CD4-positive, CD25-positive, alpha-beta regulatory T cell (primary cell): ENCODE measurements around the gene RBM10. TPM values are rescaled to one million over a fixed set of nuclear protein-coding genes. Genes with fewer than 3 reads are reported as not detected.

ENCODE experiments used
- ATAC-seq, 2 donors: fragments of 150-1000 bp; cut with Tn5 transposase; one replicate each; pipeline ENCODE4 v1.10.0; 2021; ENCODE audit warnings: low read depth in 2 of 2, moderate number of reproducible peaks in 2 of 2, moderate library complexity in 1 of 2
- DNase-seq, 3 donors: peaks; one replicate each; pipeline versions ENCODE4 v3.0.0 to v3.0.0-alpha.2; 2012 to 2022; ENCODE audit warnings: mixed read lengths in 1 of 3
- H3K27ac ChIP-seq: one replicate; pipeline ENCODE4 v1.7.0; 2013; ENCODE audit warnings: mild to moderate bottlenecking, low read length; ENCODE audit not compliant: insufficient read depth, poor library complexity, severe bottlenecking
- H3K27me3 ChIP-seq: one replicate; pipeline ENCODE4 v1.7.0; 2013; ENCODE audit warnings: low read length; ENCODE audit not compliant: control insufficient read depth, insufficient read depth
- H3K36me3 ChIP-seq: one replicate; pipeline ENCODE4 v1.7.0; 2013; ENCODE audit warnings: mild to moderate bottlenecking, low read length, moderate library complexity; ENCODE audit not compliant: control insufficient read depth, insufficient read depth
- H3K4me1 ChIP-seq: 2 replicates; pipeline ENCODE4 v1.7.0; 2013; ENCODE audit warnings: mild to moderate bottlenecking, low read length; ENCODE audit not compliant: insufficient read depth, control insufficient read depth, poor library complexity, severe bottlenecking
- H3K4me3 ChIP-seq: one replicate; pipeline ENCODE4 v1.7.0; 2013; ENCODE audit warnings: low read depth, mild to moderate bottlenecking, low read length, moderate library complexity
- H3K9me3 ChIP-seq, 2 experiments: 1 replicate in 1 of 2; 2 replicates in 1 of 2; pipeline ENCODE4 v1.7.0; 2013; ENCODE audit warnings: low read length in 2 of 2, mild to moderate bottlenecking in 1 of 2, moderate library complexity in 1 of 2; ENCODE audit not compliant: control insufficient read depth in 2 of 2
- H3K27ac Mint-ChIP-seq, 3 donors: one replicate each; pipeline ENCODE4 v1.8.0; 2020 to 2022; ENCODE audit warnings: mild to moderate bottlenecking in 3 of 3, mixed read lengths in 3 of 3, moderate library complexity in 2 of 3
- H3K27me3 Mint-ChIP-seq: one replicate; pipeline ENCODE4 v1.8.0; 2022; ENCODE audit warnings: mild to moderate bottlenecking, mixed read lengths
- H3K36me3 Mint-ChIP-seq: one replicate; pipeline ENCODE4 v1.8.0; 2020; ENCODE audit warnings: mixed read lengths
- H3K4me1 Mint-ChIP-seq, 4 donors: one replicate each; pipeline ENCODE4 v1.8.0; 2020 to 2022; ENCODE audit warnings: mixed read lengths in 4 of 4, mild to moderate bottlenecking in 1 of 4
- H3K4me3 Mint-ChIP-seq, 4 donors: one replicate each; pipeline ENCODE4 v1.8.0; 2020 to 2022; ENCODE audit warnings: mild to moderate bottlenecking in 4 of 4, mixed read lengths in 4 of 4, moderate library complexity in 3 of 4
- H3K9me3 Mint-ChIP-seq, 7 donors: one replicate each; pipeline ENCODE4 v1.8.0; 2020 to 2022; ENCODE audit warnings: mixed read lengths in 7 of 7, mild to moderate bottlenecking in 3 of 7, moderate library complexity in 2 of 7
- polyA plus RNA-seq, 4 donors: library from polyadenylated mRNA; unstranded; fragments of 300-500 nt; fragmentation: Illumina TruSeq; gene quantifications; one replicate each; pipeline ENCODE4 v1.2.3, GENCODE V29; 2021
- total RNA-seq: library from RNA; stranded (reverse); gene quantifications from one replicate; pipeline ENCODE4 v1.2.3, GENCODE V29; 2022

Gene RBM10
- total and polyA plus RNA-seq, 5 donors from 2014 or later: 17.9 to 37.6 (median 22.5) TPM

GRCh38 chrX:47190445-47191269, 45.6 kb downstream of the RBM10 start:
- H3K27me3 Mint-ChIP-seq: no peaks in the 10 kb centered on the region
- DNase-seq (peak; percentile 66 to 93 (median 82)), ATAC-seq (peak; percentile 78 to 80)
- H3K9me3 Mint-ChIP-seq: no peaks in the 10 kb centered on the region
- H3K4me1 Mint-ChIP-seq: peaks cover 3 to 49% (median 26%) of the 10 kb centered on the region in 4 donors
- H3K9me3 ChIP-seq: no peaks in the 10 kb centered on the region
- peaks cover 11% of the 10 kb centered on the region for H3K36me3 ChIP-seq
- H3K4me3 Mint-ChIP-seq: peak overlapping the region; percentile 89 to 95 (median 92)
- peaks cover 36% of the 10 kb centered on the region for H3K4me1 ChIP-seq
- H3K4me3 ChIP-seq: peak overlapping the region; percentile 68
- peak overlapping the region; percentile 78 for H3K27ac ChIP-seq
- no peaks in the 10 kb centered on the region for H3K27me3 ChIP-seq
- H3K36me3 Mint-ChIP-seq: peaks cover 4% of the 10 kb centered on the region
- H3K27ac Mint-ChIP-seq: peak overlapping the region; percentile 90 to 96 (median 90)

- DNase-seq (peak; percentile 22 to 76 (median 54)), ATAC-seq (peak in 1 of 2 donors; percentile 7)
- Histone ChIP-seq H3K27ac (peak overlapping the region; percentile 78), H3K9me3 (no peaks in the 10 kb centered on the region), H3K4me3 (peak overlapping the region; percentile 68), H3K4me1 (peaks cover 42% of the 10 kb centered on the region), H3K36me3 (peaks cover 4% of the 10 kb centered on the region), H3K27me3 (no peaks in the 10 kb centered on the region)
- Mint-ChIP-seq H3K27me3 (no peaks in the 10 kb centered on the region), H3K27ac (peak overlapping the region; percentile 90 to 96 (median 90)), H3K36me3 (peaks cover 8% of the 10 kb centered on the region), H3K4me3 (peak overlapping the region; percentile 89 to 95 (median 92)), H3K9me3 (peaks cover 0 to 1% (median 0%) of the 10 kb centered on the region in 7 donors), H3K4me1 (peaks cover 8 to 56% (median 28%) of the 10 kb centered on the region in 4 donors)
Observed at GRCh38 chrX:47191331-47191730, 46.3 kb downstream of the RBM10 start.

- H3K27me3 ChIP-seq: no peaks in the 10 kb centered on the region
- H3K27ac Mint-ChIP-seq: peak overlapping the region in 2 of 3 donors; percentile 90 to 96
- no peaks in the 10 kb centered on the region for H3K27me3 Mint-ChIP-seq
- H3K9me3 Mint-ChIP-seq: peaks cover 0 to 1% (median 0%) of the 10 kb centered on the region in 7 donors
- H3K27ac ChIP-seq: peak overlapping the region; percentile 78
- peaks cover 13% of the 10 kb centered on the region for H3K36me3 Mint-ChIP-seq
- peak overlapping the region; percentile 89 to 95 (median 92) for H3K4me3 Mint-ChIP-seq
- peaks cover 2% of the 10 kb centered on the region for H3K36me3 ChIP-seq
- DNase-seq: no peak
- H3K4me1 Mint-ChIP-seq: peaks cover 8 to 62% (median 33%) of the 10 kb centered on the region in 4 donors
- peak overlapping the region; percentile 68 for H3K4me3 ChIP-seq
- peaks cover 48% of the 10 kb centered on the region for H3K4me1 ChIP-seq
- no peak for ATAC-seq
- no peaks in the 10 kb centered on the region for H3K9me3 ChIP-seq
Observed at GRCh38 chrX:47191806-47192401, 46.9 kb downstream of the RBM10 start.

- no peaks in the 10 kb centered on the region for H3K9me3 ChIP-seq
- peak within 1 kb of the TSS; percentile 92 for H3K4me3 ChIP-seq
- H3K4me1 ChIP-seq: peaks cover 60% of the 10 kb centered on the region
- Mint-ChIP-seq H3K36me3 (peaks cover 23% of the 10 kb centered on the region), H3K4me3 (peak within 1 kb of the TSS; percentile 89 to 100 (median 100)), H3K27me3 (no peaks in the 10 kb centered on the region), H3K27ac (peak within 1 kb of the TSS; percentile 96 to 100 (median 99)), H3K9me3 (peaks cover 0 to 1% (median 0%) of the 10 kb centered on the region in 7 donors), H3K4me1 (peaks cover 8 to 79% (median 32%) of the 10 kb centered on the region in 4 donors)
- H3K27ac ChIP-seq: peak within 1 kb of the TSS; percentile 89
- no peaks in the 10 kb centered on the region for H3K27me3 ChIP-seq
- ATAC-seq (peak; percentile 76 to 81), DNase-seq (peak; percentile 87 to 98 (median 97))
- peaks cover 8% of the 10 kb centered on the region for H3K36me3 ChIP-seq
Observed at GRCh38 chrX:47193475-47194193, 48.6 kb downstream of the RBM10 start, which contains the start of gene UBA1. TSS of gene UBA1 (plus strand) at chrX:47193829. CDS start at chrX:47198803, 4,974 bp downstream.

- H3K4me1 Mint-ChIP-seq: peaks cover 8 to 82% (median 32%) of the 10 kb centered on the region in 4 donors
- no peak for ATAC-seq
Observed at GRCh38 chrX:47194194-47194787, 49.3 kb downstream of the RBM10 start.

GRCh38 chrX:47196098-47196497, 51.1 kb downstream of the RBM10 start:
- H3K27me3 Mint-ChIP-seq: no peaks in the 10 kb centered on the region
- H3K4me1 Mint-ChIP-seq: peaks cover 4 to 82% (median 28%) of the 10 kb centered on the region in 4 donors
- H3K4me3 Mint-ChIP-seq: peak overlapping the region; percentile 89 to 100 (median 96)
- no peak for DNase-seq
- Histone ChIP-seq H3K4me3 (peak overlapping the region; percentile 55), H3K9me3 (no peaks in the 10 kb centered on the region), H3K4me1 (peaks cover 56% of the 10 kb centered on the region), H3K27ac (peak overlapping the region; percentile 33), H3K36me3 (peaks cover 30% of the 10 kb centered on the region), H3K27me3 (no peaks in the 10 kb centered on the region)
- H3K27ac Mint-ChIP-seq: peak overlapping the region; percentile 66 to 96 (median 89)
- no peak for ATAC-seq
- peaks cover 0 to 1% (median 0%) of the 10 kb centered on the region in 7 donors for H3K9me3 Mint-ChIP-seq
- peaks cover 42% of the 10 kb centered on the region for H3K36me3 Mint-ChIP-seq

More at GRCh38 chrX:47194194-47194787, 49.3 kb downstream of the RBM10 start:
- Histone ChIP-seq H3K36me3 (peaks cover 15% of the 10 kb centered on the region), H3K4me1 (peaks cover 60% of the 10 kb centered on the region), H3K27ac (peak overlapping the region; percentile 89), H3K27me3 (no peaks in the 10 kb centered on the region), H3K4me3 (peak overlapping the region; percentile 92), H3K9me3 (no peaks in the 10 kb centered on the region)
- H3K36me3 Mint-ChIP-seq: peaks cover 29% of the 10 kb centered on the region
- no peaks in the 10 kb centered on the region for H3K27me3 Mint-ChIP-seq
- peaks cover 0 to 1% (median 0%) of the 10 kb centered on the region in 7 donors for H3K9me3 Mint-ChIP-seq
- H3K27ac Mint-ChIP-seq: peak overlapping the region; percentile 96 to 100 (median 99)
- peak in 1 of 3 donors; percentile 18 for DNase-seq
- H3K4me3 Mint-ChIP-seq: peak overlapping the region; percentile 89 to 100 (median 100)

- H3K9me3 Mint-ChIP-seq: peaks cover 0 to 1% (median 0%) of the 10 kb centered on the region in 7 donors
- DNase-seq: no peak
- ATAC-seq: no peak
- peaks cover 4 to 75% (median 25%) of the 10 kb centered on the region in 4 donors for H3K4me1 Mint-ChIP-seq
- Histone ChIP-seq H3K9me3 (no peaks in the 10 kb centered on the region), H3K27me3 (no peaks in the 10 kb centered on the region), H3K27ac (no peak overlapping the region), H3K4me3 (peak overlapping the region; percentile 37), H3K4me1 (peaks cover 48% of the 10 kb centered on the region), H3K36me3 (peaks cover 45% of the 10 kb centered on the region)
- H3K4me3 Mint-ChIP-seq: peak overlapping the region in 3 of 4 donors; percentile 89 to 100 (median 100)
- H3K27me3 Mint-ChIP-seq: no peaks in the 10 kb centered on the region
- H3K27ac Mint-ChIP-seq: peak overlapping the region in 2 of 3 donors; percentile 89 to 96
- peaks cover 55% of the 10 kb centered on the region for H3K36me3 Mint-ChIP-seq
Observed at GRCh38 chrX:47197526-47197925, 52.5 kb downstream of the RBM10 start.
